Mesendoderm (in vitro differentiated cells): ENCODE measurements around the gene COG8.

ENCODE experiments used
- DNase-seq: peaks from one replicate; pipeline ENCODE4 v3.0.0; 2013
- H2AK5ac ChIP-seq: 2 replicates; pipeline ENCODE4 v1.6.1; 2013; ENCODE audit warnings: low read length, inconsistent platforms
- H2BK120ac ChIP-seq: 2 replicates; pipeline ENCODE4 v1.6.1; 2013; ENCODE audit warnings: low read depth, mild to moderate bottlenecking, low read length, moderate library complexity, mixed read lengths
- H2BK15ac ChIP-seq: replicated peaks from 2 replicates; pipeline ENCODE4 v1.6.1; 2013; ENCODE audit warnings: low read depth, mild to moderate bottlenecking, moderate library complexity
- H2BK5ac ChIP-seq: 2 replicates; pipeline ENCODE4 v1.6.1; 2013; ENCODE audit warnings: low read length, inconsistent platforms
- H3K18ac ChIP-seq: 2 replicates; pipeline ENCODE4 v1.6.1; 2013; ENCODE audit warnings: mild to moderate bottlenecking, low read length, mixed read lengths
- H3K23ac ChIP-seq: one replicate; pipeline ENCODE4 v1.6.1; 2013; ENCODE audit warnings: low read length
- H3K27ac ChIP-seq: 2 replicates; pipeline ENCODE4 v1.5.1; 2013; ENCODE audit warnings: low read depth, mild to moderate bottlenecking, inconsistent platforms, low read length, moderate library complexity
- H3K27me3 ChIP-seq: 2 replicates; pipeline ENCODE4 v1.6.1; 2013; ENCODE audit warnings: low read length, control low read depth, mild to moderate bottlenecking, inconsistent platforms; ENCODE audit not compliant: insufficient read depth, poor library complexity
- H3K36me3 ChIP-seq: 2 replicates; pipeline ENCODE4 v1.6.1; 2013; ENCODE audit warnings: low read length, inconsistent platforms; ENCODE audit not compliant: control insufficient read depth, insufficient read depth
- H3K4ac ChIP-seq: one replicate; pipeline ENCODE4 v1.6.1; 2013; ENCODE audit warnings: low read depth, mild to moderate bottlenecking, low read length, moderate library complexity
- H3K4me1 ChIP-seq: 2 replicates; pipeline ENCODE4 v1.6.1; 2013; ENCODE audit warnings: low read depth, low read length, inconsistent platforms; ENCODE audit not compliant: control insufficient read depth
- H3K4me2 ChIP-seq: 2 replicates; pipeline ENCODE4 v1.6.1; 2013; ENCODE audit warnings: low read length
- H3K4me3 ChIP-seq: 2 replicates; pipeline ENCODE4 v1.5.1; 2013; ENCODE audit warnings: mild to moderate bottlenecking, low read length
- H3K56ac ChIP-seq: one replicate; pipeline ENCODE4 v1.6.1; 2013; ENCODE audit warnings: low read length
- H3K79me1 ChIP-seq: 2 replicates; pipeline ENCODE4 v1.6.1; 2013; ENCODE audit warnings: low read length, inconsistent platforms
- H3K79me2 ChIP-seq: 2 replicates; pipeline ENCODE4 v1.6.1; 2013; ENCODE audit warnings: mild to moderate bottlenecking, low read length; ENCODE audit not compliant: control insufficient read depth, insufficient read depth
- H3K9ac ChIP-seq: 2 replicates; pipeline ENCODE4 v1.6.1; 2013; ENCODE audit warnings: low read length, inconsistent platforms
- H4K5ac ChIP-seq: one replicate; pipeline ENCODE4 v1.6.1; 2013; ENCODE audit warnings: low read length
- H4K8ac ChIP-seq: one replicate; pipeline ENCODE4 v1.6.1; 2013; ENCODE audit warnings: low read depth, mild to moderate bottlenecking, control low read depth, low read length, moderate library complexity
- WGBS: extraction: QIAGEN DNeasy Blood & Tissue Kit; methylation state at CpG from one replicate; pipeline ENCODE4 v1.1.7; 2013; ENCODE audit warnings: low lambda C conversion rate, missing lambda C conversion rate; ENCODE audit not compliant: insufficient coverage; ENCODE audit errors: extremely low coverage; 5-methylcytosine and 5-hydroxymethylcytosine counted together

COG8 gene

DNA sequence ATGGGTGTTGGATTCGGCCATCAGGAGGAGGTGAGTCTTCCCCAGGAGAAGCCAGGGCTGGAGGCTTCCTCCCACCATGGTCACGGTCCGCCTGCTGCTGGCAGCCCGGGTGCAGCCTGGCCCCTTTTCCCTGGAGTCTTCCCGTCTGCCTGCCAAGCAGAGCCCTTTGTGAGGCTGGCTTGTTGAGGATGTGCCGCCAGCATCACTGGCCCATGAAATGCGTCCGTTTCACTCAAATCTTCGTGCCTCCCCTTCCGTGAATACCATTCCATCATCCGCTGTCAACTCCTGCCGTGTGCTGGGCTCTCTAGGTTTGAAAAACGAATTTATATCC is 18.7 kb downstream of the COG8 start:
- H4K8ac ChIP-seq, result no peak overlapping the region
- no peak overlapping the region for H3K18ac ChIP-seq
- WGBS, result no CpG with 5 or more reads among the region's 13 CpGs
- H3K9ac ChIP-seq, result no peak overlapping the region
- H3K4me2 ChIP-seq, result no peak overlapping the region
- no peak overlapping the region for H2BK5ac ChIP-seq
- no peak overlapping the region for H3K23ac ChIP-seq
- H3K4ac ChIP-seq, result no peak overlapping the region
- no peak overlapping the region for H3K4me3 ChIP-seq
- peaks cover 14% of the 10 kb centered on the region for H3K79me1 ChIP-seq
- H3K36me3 ChIP-seq, result peaks cover 37% of the 10 kb centered on the region
- no peaks in the 10 kb centered on the region for H3K4me1 ChIP-seq
- no peaks in the 10 kb centered on the region for H3K27me3 ChIP-seq
- H2AK5ac ChIP-seq, result no peak overlapping the region
- no peak overlapping the region for H2BK120ac ChIP-seq
- H2BK15ac ChIP-seq, result no peak overlapping the region
- no peak overlapping the region for H3K27ac ChIP-seq
- H3K79me2 ChIP-seq, result peaks cover 10% of the 10 kb centered on the region
- no peak overlapping the region for H3K56ac ChIP-seq
- DNase-seq, result no peak
- no peak overlapping the region for H4K5ac ChIP-seq

DNA sequence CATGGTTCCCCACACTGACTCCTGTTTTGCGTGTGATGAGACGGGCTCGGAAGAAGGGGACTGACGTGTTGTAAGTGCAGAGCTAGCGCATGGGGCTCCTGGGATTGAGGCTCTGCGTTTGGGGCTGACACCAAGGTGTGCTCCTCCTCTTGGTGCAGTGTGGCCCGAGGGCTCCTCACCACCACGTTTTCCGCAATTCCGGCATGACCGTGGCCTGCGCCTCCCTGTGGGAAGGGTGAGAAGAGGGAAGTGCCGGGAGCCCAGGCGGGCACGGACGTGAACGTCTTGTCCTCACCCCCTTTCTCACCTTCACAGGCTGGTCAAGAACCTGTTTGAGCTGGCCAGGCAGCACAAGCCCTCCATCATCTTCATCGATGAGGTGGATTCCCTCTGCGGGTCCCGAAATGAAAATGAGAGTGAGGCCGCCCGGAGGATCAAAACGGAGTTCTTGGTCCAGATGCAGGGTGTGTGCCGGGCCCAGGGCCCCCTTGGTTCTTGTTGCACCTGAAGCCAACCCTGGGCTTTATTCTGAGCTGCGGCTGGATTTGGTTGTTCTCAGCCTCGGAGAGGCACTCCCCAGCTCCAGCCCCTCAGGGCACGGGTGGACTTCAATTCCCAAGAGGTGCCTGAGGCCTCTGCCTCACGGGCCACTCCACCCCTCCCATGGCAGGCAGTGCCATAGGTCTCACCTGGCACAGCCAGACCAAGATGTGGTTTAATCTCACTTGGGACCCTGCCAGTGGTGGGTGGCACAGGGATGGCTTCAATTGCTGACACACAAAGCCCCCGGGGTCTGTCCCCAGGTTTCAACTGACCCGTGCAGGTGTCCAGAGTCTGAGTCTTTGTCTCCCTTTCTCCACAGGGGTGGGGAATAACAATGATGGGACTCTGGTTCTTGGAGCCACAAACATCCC is 19.3 kb downstream of the COG8 start:
- Histone ChIP-seq H2BK5ac (no peak overlapping the region), H3K4me3 (no peak overlapping the region), H3K79me2 (peaks cover 9% of the 10 kb centered on the region), H3K4ac (no peak overlapping the region), H2BK120ac (no peak overlapping the region), H3K27me3 (no peaks in the 10 kb centered on the region), H4K5ac (no peak overlapping the region), H2AK5ac (no peak overlapping the region), H3K18ac (no peak overlapping the region), H3K9ac (no peak overlapping the region), H3K79me1 (peaks cover 14% of the 10 kb centered on the region), H3K36me3 (peaks cover 37% of the 10 kb centered on the region), H3K4me1 (no peaks in the 10 kb centered on the region), H3K27ac (no peak overlapping the region), H2BK15ac (no peak overlapping the region), H3K4me2 (no peak overlapping the region), H4K8ac (no peak overlapping the region), H3K23ac (no peak overlapping the region), H3K56ac (no peak overlapping the region)
- WGBS, result no CpG with 5 or more reads among the region's 30 CpGs
- DNase-seq, result no peak

DNA sequence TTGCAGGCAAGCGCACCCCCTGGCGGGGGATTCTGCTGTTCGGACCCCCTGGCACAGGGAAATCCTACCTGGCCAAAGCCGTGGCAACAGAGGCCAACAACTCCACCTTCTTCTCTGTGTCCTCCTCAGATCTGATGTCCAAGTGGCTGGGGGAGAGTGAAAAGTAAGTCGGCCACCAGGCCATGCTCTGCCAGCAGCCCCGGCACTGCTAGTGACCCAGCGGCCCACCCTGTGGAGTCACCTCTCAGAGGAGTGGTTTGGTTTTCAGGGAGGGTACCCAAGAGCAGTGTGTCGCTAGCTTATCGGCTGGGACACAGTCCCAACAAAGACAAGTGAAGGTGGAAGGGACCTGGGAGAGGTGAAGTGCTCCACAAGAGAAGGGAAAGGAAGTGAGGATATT is 20.0 kb downstream of the COG8 start:
- Histone ChIP-seq H4K8ac (no peak overlapping the region), H2AK5ac (no peak overlapping the region), H2BK120ac (no peak overlapping the region), H4K5ac (no peak overlapping the region), H3K36me3 (peaks cover 37% of the 10 kb centered on the region), H3K79me1 (peaks cover 12% of the 10 kb centered on the region), H3K4me1 (no peaks in the 10 kb centered on the region), H3K9ac (no peak overlapping the region), H3K18ac (no peak overlapping the region), H3K23ac (no peak overlapping the region), H2BK15ac (no peak overlapping the region), H3K79me2 (peaks cover 4% of the 10 kb centered on the region), H3K27me3 (no peaks in the 10 kb centered on the region), H3K56ac (no peak overlapping the region), H3K27ac (no peak overlapping the region), H3K4me3 (no peak overlapping the region), H3K4ac (no peak overlapping the region), H3K4me2 (no peak overlapping the region), H2BK5ac (no peak overlapping the region)
- DNase-seq, result no peak
- WGBS, result no CpG with 5 or more reads among the region's 9 CpGs

DNA sequence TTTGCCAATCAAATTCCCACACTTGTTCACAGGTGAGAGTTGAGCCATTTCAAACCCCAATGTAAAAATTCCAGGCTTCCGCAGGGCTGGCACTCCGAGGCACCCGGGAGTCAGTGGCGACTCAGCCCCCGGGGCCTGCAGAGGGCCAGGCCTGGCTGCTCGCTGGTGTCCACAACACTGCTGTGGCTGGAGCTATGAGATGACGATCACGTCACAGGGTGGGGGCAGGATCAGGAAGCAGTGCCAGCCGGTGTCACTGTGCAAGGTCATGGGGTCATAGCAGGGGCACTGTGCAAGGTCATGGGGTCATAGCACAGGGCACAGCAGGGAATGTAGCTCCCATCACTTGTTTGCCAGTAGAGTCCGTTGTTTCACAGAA is 20.5 kb downstream of the COG8 start:
- Histone ChIP-seq H2BK15ac (no peak overlapping the region), H3K4me3 (no peak overlapping the region), H3K4me1 (no peaks in the 10 kb centered on the region), H2BK120ac (no peak overlapping the region), H3K4ac (no peak overlapping the region), H2BK5ac (no peak overlapping the region), H3K56ac (no peak overlapping the region), H3K79me1 (peaks cover 14% of the 10 kb centered on the region), H3K4me2 (no peak overlapping the region), H3K23ac (no peak overlapping the region), H4K5ac (no peak overlapping the region), H2AK5ac (no peak overlapping the region), H3K9ac (no peak overlapping the region), H3K79me2 (peaks cover 2% of the 10 kb centered on the region), H3K18ac (no peak overlapping the region), H3K27me3 (no peaks in the 10 kb centered on the region), H4K8ac (no peak overlapping the region), H3K27ac (no peak overlapping the region), H3K36me3 (peaks cover 37% of the 10 kb centered on the region)
- no peak for DNase-seq
- WGBS, result no CpG with 5 or more reads among the region's 10 CpGs

DNA sequence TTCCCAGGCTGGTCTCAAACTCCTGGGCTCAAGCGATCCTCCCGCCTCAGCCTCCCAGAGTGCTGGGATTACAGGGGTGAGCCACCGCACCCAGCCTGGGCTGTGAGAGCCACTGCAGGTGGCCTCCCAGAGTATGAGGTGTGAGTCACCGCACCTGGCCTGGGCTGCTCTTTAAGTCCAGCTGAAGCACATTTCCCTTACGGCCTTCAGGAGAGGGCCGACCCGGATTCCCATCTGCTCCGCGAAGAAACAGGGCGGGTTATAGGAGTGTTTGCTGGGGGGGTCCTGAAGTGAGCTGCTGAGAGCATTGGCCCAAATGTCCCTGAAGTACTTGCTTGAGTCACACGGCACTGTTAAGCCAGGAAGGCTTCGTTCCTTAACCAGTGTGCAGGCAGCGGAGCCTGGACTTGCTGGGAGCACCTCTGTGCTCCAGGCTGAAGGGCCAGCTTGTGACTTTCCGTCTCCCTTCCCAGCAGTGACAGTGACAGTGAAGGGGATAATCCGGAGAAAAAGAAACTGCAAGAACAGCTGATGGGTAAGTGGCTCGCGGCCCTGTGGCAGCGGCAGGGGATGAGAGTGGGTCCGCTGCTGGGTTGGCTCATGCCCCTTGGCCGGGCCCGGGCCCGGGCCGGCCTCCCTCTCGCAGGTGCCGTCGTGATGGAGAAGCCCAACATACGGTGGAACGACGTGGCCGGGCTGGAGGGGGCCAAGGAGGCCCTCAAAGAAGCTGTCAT is 21.0 kb downstream of the COG8 start:
- no peak overlapping the region for H3K23ac ChIP-seq
- no peak overlapping the region for H4K8ac ChIP-seq
- no peak overlapping the region for H2BK120ac ChIP-seq
- H3K4me3 ChIP-seq, result no peak overlapping the region
- H3K4ac ChIP-seq, result no peak overlapping the region
- no peak overlapping the region for H2BK5ac ChIP-seq
- H3K27me3 ChIP-seq, result no peaks in the 10 kb centered on the region
- H3K4me1 ChIP-seq, result no peaks in the 10 kb centered on the region
- WGBS, result no CpG with 5 or more reads among the region's 30 CpGs
- H3K4me2 ChIP-seq, result no peak overlapping the region
- H3K56ac ChIP-seq, result no peak overlapping the region
- H3K9ac ChIP-seq, result no peak overlapping the region
- H3K27ac ChIP-seq, result no peak overlapping the region
- peaks cover 13% of the 10 kb centered on the region for H3K79me1 ChIP-seq
- H3K36me3 ChIP-seq, result peaks cover 36% of the 10 kb centered on the region
- H3K79me2 ChIP-seq, result peaks cover 3% of the 10 kb centered on the region
- no peak overlapping the region for H2BK15ac ChIP-seq
- no peak overlapping the region for H3K18ac ChIP-seq
- H2AK5ac ChIP-seq, result no peak overlapping the region
- no peak for DNase-seq
- no peak overlapping the region for H4K5ac ChIP-seq
